HG02981 (cell line): ENCODE data around the gene ATP6AP1.
"Not testable (repeated sequence)": the region's sequence is repeated elsewhere in the genome, so short reads cannot be mapped to it uniquely, and the experiment has no call there.

Experiments
- ATAC-seq: cut with Tn5 transposase; IDR thresholded peaks from one replicate; pipeline ENCODE4 v1.9.1; 2021; ENCODE audit warnings: mild to moderate bottlenecking, moderate library complexity; ENCODE audit not compliant: unreplicated experiment

Gene ATP6AP1

GRCh38 chrX:154428176-154429171, at the start of gene ATP6AP1:
TSS of gene ATP6AP1 (plus strand) at chrX:154428677. CDS start at chrX:154428693, 16 bp downstream.
- peak; percentile 97 for ATAC-seq

GRCh38 chrX:154378799-154379568, 49.5 kb upstream of the ATP6AP1 start, which contains the start of gene EMD:
TSS of gene EMD (plus strand) at chrX:154379295. CDS start at chrX:154379485, 190 bp downstream.
- ATAC-seq: peak; percentile 87

GRCh38 chrX:154379569-154379951, 48.9 kb upstream of the ATP6AP1 start:
- no peak for ATAC-seq

- ATAC-seq: no peak
Observed at GRCh38 chrX:154380153-154380552, 48.3 kb upstream of the ATP6AP1 start.

- ATAC-seq: no peak
Observed at GRCh38 chrX:154380787-154381186, 47.7 kb upstream of the ATP6AP1 start.

GRCh38 chrX:154381271-154381670, 47.2 kb upstream of the ATP6AP1 start:
- no peak for ATAC-seq

- ATAC-seq: no peak
Observed at GRCh38 chrX:154382483-154383069, 45.9 kb upstream of the ATP6AP1 start.

GRCh38 chrX:154383359-154384283, 44.9 kb upstream of the ATP6AP1 start:
- no peak for ATAC-seq

GRCh38 chrX:154384284-154384892, 44.1 kb upstream of the ATP6AP1 start:
- ATAC-seq: no peak

GRCh38 chrX:154388094-154388493, 40.4 kb upstream of the ATP6AP1 start:
- not testable (repeated sequence) for ATAC-seq

GRCh38 chrX:154388649-154389048, 39.8 kb upstream of the ATP6AP1 start:
- not testable (repeated sequence) for ATAC-seq

- peak; percentile 65 for ATAC-seq
Observed at GRCh38 chrX:154389812-154390747, 38.4 kb upstream of the ATP6AP1 start.

- not testable (repeated sequence) for ATAC-seq
Observed at GRCh38 chrX:154396363-154396762, 32.1 kb upstream of the ATP6AP1 start.

- ATAC-seq: peak; percentile 54
Observed at GRCh38 chrX:154396973-154397887, 31.2 kb upstream of the ATP6AP1 start.

- ATAC-seq: peak; percentile 77
Observed at GRCh38 chrX:154397888-154398667, 30.4 kb upstream of the ATP6AP1 start, which contains the start of gene RPL10. TSS of gene RPL10 (plus strand) at chrX:154398377. CDS start at chrX:154398520, 143 bp downstream.

- ATAC-seq: peak; percentile 31
Observed at GRCh38 chrX:154398668-154399526, 29.6 kb upstream of the ATP6AP1 start.
